ENCODE measurements around the gene EPB41L4B.
A peak's percentile ranks its signal among the peaks of the same experiment; 100 is the strongest.

The EPB41L4B gene

GRCh38 chr9:109303900-109304299 is 17.0 kb downstream of the EPB41L4B start:
- peak; percentile 54 for DNase-seq (ENCODE audit: low read depth)
- TF ChIP-seq, protein P1, sequence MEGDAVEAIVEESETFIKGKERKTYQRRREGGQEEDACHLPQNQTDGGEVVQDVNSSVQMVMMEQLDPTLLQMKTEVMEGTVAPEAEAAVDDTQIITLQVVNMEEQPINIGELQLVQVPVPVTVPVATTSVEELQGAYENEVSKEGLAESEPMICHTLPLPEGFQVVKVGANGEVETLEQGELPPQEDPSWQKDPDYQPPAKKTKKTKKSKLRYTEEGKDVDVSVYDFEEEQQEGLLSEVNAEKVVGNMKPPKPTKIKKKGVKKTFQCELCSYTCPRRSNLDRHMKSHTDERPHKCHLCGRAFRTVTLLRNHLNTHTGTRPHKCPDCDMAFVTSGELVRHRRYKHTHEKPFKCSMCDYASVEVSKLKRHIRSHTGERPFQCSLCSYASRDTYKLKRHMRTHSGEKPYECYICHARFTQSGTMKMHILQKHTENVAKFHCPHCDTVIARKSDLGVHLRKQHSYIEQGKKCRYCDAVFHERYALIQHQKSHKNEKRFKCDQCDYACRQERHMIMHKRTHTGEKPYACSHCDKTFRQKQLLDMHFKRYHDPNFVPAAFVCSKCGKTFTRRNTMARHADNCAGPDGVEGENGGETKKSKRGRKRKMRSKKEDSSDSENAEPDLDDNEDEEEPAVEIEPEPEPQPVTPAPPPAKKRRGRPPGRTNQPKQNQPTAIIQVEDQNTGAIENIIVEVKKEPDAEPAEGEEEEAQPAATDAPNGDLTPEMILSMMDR (IDR thresholded peaks at IDR 0.05; ENCODE audit: control insufficient read depth, extremely low read depth, insufficient read depth): no peak
- H3K4me3 ChIP-seq (ENCODE audit: low read depth, low read length): no peak overlapping the region

DNA sequence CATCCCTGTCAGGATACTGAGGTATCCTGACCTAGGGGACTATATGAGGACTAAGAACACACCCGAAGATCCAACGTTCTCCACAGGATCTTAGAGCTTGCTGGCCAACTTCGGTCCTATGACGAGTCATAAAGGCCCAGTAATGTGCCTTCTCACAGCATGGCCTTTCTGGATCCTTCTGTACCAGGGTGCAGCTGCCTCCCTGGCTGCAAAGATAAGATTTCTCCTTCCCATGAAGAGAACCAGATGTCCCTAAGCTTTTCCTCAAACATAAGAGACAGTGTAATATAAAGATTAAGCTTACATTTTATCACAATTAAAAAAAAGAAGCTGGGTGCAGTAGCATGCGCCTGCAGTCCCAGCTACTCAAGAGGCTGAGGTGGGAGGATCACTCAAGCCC is 18.3 kb downstream of the EPB41L4B start:
- H3K4me3 ChIP-seq (ENCODE audit: low read depth, low read length): no peak overlapping the region
- TF ChIP-seq, protein P1 (IDR thresholded peaks at IDR 0.05; ENCODE audit: control insufficient read depth, extremely low read depth, insufficient read depth): no peak
- DNase-seq (ENCODE audit: low read depth): no peak

GRCh38 chr9:109301012-109301411 is 19.8 kb downstream of the EPB41L4B start:
- peak; percentile 79 for DNase-seq (ENCODE audit: low read depth)
- TF ChIP-seq, protein P1 (IDR thresholded peaks at IDR 0.05; ENCODE audit: control insufficient read depth, extremely low read depth, insufficient read depth): no peak

GRCh38 chr9:109299891-109300290 is 21.0 kb downstream of the EPB41L4B start:
- TF ChIP-seq, protein P1 (IDR thresholded peaks at IDR 0.05; ENCODE audit: control insufficient read depth, extremely low read depth, insufficient read depth): no peak
- no peak overlapping the region for H3K4me3 ChIP-seq (ENCODE audit: low read depth, low read length)
- no peak for DNase-seq (ENCODE audit: low read depth)

More at GRCh38 chr9:109301012-109301411, 19.8 kb downstream of the EPB41L4B start:
- H3K4me3 ChIP-seq (ENCODE audit: low read depth, low read length): peak overlapping the region; percentile 31

DNA sequence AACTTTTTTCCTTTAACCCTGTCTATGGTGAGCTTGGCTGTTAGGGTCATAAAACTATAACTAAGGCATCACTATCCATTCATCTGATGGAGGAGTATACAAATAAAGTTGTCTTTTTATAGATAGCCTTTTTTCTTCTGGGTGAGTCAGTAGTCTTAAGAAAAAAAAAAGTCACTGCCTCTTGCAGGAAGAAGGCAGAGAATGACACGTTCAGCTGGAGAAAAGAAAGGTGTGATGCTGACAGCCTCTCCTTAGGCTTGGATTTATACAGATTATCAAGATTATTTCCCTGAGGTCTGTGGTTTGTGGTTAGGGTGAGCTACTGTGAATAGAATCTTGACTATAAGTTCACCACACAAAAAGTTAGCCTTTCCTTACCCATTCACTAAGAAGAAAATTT is 23.0 kb downstream of the EPB41L4B start:
- no peak for DNase-seq (ENCODE audit: low read depth)
- TF ChIP-seq, protein P1 (IDR thresholded peaks at IDR 0.05; ENCODE audit: control insufficient read depth, extremely low read depth, insufficient read depth): no peak
- H3K4me3 ChIP-seq (ENCODE audit: low read depth, low read length): no peak overlapping the region

GRCh38 chr9:109295221-109296130 is 25.4 kb downstream of the EPB41L4B start:
- TF ChIP-seq, protein P1 (IDR thresholded peaks at IDR 0.05; ENCODE audit: control insufficient read depth, extremely low read depth, insufficient read depth): no peak
- DNase-seq (ENCODE audit: low read depth): no peak
- H3K4me3 ChIP-seq (ENCODE audit: low read depth, low read length): no peak overlapping the region
